Coronary artery (tissue), 2 donors: ENCODE measurements around the gene GPS2.

Source experiments
- DNase-seq: peaks from one replicate; pipeline ENCODE4 v3.0.0-alpha.2; 2017; ENCODE audit warnings: low spot score
- H3K27ac ChIP-seq, 2 donors: fragments of 200-600 bp; sonication (generic); one replicate each; pipeline ENCODE4 v1.5.1; 2016 to 2019
- H3K4me3 ChIP-seq: fragments of 200-600 bp; sonication (generic); 2 replicates; pipeline ENCODE4 v1.5.1; 2016; ENCODE audit warnings: mild to moderate bottlenecking, moderate library complexity
- TF ChIP-seq, protein P1 (sequence below): fragments of 200-600 bp; sonication (generic); IDR thresholded peaks from one replicate; pipeline ENCODE4 v1.5.1; 2019; ENCODE audit warnings: antibody characterized with exemption

Gene GPS2

DNA sequence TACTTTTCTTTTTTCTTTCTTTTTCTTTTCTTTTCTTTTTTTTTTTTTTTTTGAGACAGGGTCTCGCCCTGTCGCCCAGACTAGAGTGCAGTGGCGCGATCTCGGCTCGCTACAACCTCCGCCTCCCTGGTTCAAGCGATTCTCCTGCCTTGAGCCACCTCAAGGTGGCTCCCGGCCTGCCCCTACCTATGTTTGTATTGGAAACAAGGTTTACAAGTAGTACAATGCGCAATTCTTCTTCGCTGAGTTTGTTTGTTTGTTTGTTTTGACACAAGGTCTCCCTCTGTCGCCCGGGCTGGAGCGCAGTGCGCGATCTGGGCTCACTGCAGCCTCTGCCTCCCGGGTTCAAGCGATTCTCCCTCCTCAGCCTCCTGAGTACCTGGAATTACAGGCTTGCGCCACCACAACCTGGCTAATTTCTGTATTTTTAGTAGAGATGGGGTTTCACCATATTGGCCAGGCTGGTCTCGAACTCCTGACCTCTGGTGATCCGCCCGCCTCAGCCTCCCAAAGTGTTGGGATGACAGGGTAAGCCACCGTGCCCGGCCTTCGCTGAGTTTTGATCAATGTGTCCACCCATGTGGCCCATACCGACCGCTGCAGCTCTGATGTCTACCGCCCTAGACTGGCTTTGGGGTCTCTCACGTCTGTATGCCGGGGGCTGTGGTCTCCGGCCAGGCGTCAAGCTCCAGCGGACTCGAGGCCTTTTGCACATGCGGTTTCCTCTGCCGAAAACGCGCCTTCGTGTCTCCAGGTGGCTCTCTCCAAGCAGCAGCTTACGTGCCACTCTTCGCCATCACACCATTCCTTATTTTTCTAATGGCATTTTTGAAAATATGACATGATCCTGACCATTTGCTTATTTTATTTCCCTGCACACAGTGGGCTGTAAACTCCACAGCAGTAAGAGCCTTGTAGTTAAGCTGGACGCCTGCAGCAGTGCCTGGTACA is 19.7 kb downstream of the GPS2 start:
- peak overlapping the region; percentile 32 to 48 for H3K27ac ChIP-seq
- peak; percentile 68 for DNase-seq
- TF ChIP-seq, protein P1, sequence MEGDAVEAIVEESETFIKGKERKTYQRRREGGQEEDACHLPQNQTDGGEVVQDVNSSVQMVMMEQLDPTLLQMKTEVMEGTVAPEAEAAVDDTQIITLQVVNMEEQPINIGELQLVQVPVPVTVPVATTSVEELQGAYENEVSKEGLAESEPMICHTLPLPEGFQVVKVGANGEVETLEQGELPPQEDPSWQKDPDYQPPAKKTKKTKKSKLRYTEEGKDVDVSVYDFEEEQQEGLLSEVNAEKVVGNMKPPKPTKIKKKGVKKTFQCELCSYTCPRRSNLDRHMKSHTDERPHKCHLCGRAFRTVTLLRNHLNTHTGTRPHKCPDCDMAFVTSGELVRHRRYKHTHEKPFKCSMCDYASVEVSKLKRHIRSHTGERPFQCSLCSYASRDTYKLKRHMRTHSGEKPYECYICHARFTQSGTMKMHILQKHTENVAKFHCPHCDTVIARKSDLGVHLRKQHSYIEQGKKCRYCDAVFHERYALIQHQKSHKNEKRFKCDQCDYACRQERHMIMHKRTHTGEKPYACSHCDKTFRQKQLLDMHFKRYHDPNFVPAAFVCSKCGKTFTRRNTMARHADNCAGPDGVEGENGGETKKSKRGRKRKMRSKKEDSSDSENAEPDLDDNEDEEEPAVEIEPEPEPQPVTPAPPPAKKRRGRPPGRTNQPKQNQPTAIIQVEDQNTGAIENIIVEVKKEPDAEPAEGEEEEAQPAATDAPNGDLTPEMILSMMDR: no peak
- H3K4me3 ChIP-seq: peak overlapping the region; percentile 55

DNA sequence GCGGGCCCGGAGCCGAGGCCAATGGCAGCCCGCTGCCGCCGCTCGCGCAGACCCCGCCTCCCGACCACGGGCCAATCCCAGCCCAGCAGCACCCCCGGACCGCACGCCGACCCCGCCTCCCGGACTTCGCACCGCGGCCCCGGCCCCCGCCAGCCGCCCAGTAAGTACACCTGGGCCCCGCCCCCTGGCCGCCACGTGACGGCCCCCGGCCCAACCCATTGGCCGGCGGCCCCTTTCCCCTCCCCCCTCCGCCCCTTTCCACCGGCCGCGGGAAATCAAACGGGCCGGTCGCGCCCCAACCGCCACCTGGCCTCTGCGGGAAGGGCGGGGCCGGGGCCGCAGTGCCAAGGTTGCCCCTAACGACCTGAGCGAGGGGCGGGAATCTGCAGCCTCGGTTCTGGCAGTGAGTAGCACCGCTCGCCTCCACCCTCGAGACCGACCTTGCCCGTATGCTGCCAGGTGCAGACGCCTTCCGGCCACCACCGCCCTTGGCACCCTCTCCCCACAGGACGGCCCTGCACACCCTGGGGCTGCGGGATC is 20.5 kb downstream of the GPS2 start, which contains the start of gene YBX2:
YBX2 (minus strand) TSS at position 26 of the 540 bp plus-strand sequence. CDS start 139 bp downstream, outside the sequence.
- TF ChIP-seq, protein P1: no peak
- peak within 1 kb of the TSS; percentile 67 for H3K4me3 ChIP-seq
- no peak for DNase-seq
- H3K27ac ChIP-seq: no peak within 1 kb of the TSS

DNA sequence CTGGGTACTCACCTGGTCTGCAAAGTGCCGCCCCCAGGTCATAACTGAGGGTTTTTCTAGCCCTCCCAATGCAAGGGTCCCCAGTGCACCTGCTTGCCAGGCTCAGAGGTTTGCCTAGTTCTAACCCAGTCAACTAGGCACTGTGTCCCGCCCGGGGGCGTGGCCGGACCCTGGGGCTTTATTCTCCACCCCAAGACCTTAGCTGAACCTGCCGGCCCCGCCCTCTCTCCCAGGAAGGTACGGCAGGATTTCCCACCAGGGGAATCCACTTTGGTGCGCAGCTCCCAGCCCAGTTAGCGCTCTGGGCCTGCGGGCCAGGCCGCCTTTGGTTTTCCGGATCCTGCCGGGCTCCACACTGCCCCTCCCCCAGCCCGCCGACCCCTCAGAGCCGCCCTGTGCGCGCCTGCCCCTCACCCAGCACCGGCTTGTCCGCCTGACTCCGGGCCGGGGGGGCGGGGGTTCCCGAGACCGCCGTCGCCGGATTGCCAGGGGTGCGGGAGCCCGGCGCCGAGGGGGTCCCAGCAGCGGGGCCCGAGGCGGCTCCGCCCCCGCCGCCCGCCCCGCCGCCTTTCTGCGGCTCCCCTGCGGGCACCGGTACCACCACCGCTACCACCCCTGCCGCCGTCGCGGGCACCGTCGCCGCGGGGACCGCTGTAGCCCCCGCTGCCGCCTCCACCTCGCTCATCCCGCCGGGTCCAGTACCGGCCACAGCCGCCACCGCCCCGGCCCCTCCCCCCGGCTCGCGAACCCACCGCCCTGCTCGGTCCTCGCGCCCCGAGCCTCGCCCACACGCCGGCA is 21.1 kb downstream of the GPS2 start:
- Histone ChIP-seq H3K27ac (no peak overlapping the region), H3K4me3 (peak overlapping the region; percentile 67)
- TF ChIP-seq, protein P1: no peak
- DNase-seq: no peak

DNA sequence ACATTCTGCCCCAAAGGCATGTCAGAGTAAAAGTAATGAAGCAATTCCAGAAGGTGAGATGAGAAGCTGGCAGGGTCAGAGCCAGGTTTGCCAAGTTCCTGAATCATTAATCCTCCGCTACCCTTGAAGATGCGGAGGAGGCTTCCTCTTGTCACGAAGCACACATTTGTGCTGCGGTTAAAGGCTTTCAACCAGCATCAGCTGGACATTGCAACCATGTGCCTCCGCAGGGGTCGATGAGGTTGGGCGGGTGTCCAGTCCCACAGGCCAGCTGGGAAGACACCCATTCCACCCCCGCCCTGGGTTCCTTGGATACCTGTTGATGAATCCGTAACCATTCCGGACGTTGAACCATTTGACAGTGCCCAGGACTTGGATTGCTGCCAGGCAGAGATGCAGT is 22.0 kb downstream of the GPS2 start:
- Histone ChIP-seq H3K27ac (no peak overlapping the region), H3K4me3 (no peak overlapping the region)
- no peak for DNase-seq
- TF ChIP-seq, protein P1: no peak

DNA sequence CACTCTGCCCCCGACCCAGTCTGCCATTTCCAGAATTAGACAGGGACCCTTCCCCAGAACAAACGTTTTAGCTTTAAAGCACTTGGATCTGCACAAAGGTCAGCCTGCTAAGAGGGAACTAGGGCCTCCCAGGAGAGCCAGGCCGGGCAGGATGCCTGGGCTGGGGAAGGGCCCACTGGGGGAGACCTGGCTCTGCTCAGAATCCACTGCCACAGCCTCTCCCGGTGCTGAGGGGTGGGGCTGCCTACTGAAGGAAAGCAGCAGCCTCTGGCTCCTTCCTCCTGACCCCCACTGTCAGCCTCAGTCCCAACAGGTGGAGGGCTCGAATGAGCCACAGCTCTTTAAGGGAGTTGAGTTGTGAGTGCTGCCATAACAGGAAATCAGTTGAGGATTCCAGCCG is 22.4 kb downstream of the GPS2 start:
- H3K4me3 ChIP-seq: no peak overlapping the region
- no peak for DNase-seq
- TF ChIP-seq, protein P1: no peak
- no peak overlapping the region for H3K27ac ChIP-seq

DNA sequence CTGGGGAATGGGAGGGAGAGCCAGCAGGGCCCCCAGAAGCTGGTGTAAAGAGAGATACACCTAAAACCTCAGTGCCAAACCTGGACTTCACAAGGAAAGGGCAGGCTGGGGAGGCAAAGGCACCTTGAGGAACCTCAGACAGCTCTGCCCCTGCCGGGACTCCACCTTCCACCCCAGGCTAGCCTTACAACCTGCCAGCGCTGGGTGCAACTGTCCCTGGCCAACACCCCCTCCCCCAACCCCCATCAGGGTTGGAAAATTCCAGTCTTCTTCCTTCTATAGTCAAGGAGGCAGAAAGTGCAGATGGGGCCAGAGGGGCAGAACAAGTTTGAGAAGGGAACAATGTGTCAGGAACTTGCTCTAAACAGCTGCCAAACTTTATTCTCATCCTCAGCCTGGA is 23.0 kb downstream of the GPS2 start:
- no peak overlapping the region for H3K4me3 ChIP-seq
- no peak overlapping the region for H3K27ac ChIP-seq
- TF ChIP-seq, protein P1: no peak
- no peak for DNase-seq
